Stimulated activated CD4-positive, alpha-beta T cell treated with anti-CD3 and anti-CD28 coated beads, Interleukin-1b, Interleukin-23, amount 100 ng/mL, for 1 hour (primary cell): ENCODE data around the gene BAG5.

ENCODE experiments used
- DNase-seq, 2 donors: peaks; one replicate each; pipeline ENCODE4 v3.0.0-alpha.2; 2020; ENCODE audit warnings: low read depth in 2 of 2

BAG5 gene

GRCh38 chr14:103563844-103564505, 1.5 kb upstream of the BAG5 start:
- DNase-seq = no peak

GRCh38 chr14:103563226-103563620, 766 bp upstream of the BAG5 start:
- no peak for DNase-seq

- no peak for DNase-seq
Measured at GRCh38 chr14:103562179-103562428, 353 bp downstream of the BAG5 start.

GRCh38 chr14:103561381-103562178, 877 bp downstream of the BAG5 start:
- no peak for DNase-seq

GRCh38 chr14:103560691-103561090, 1.8 kb downstream of the BAG5 start:
- no peak for DNase-seq

- no peak for DNase-seq
Measured at GRCh38 chr14:103559766-103560165, 2.7 kb downstream of the BAG5 start.

GRCh38 chr14:103558071-103558882, 4.2 kb downstream of the BAG5 start:
- DNase-seq = no peak

GRCh38 chr14:103556946-103557758, 5.3 kb downstream of the BAG5 start:
- DNase-seq = no peak

- no peak for DNase-seq
Measured at GRCh38 chr14:103555559-103556337, 6.7 kb downstream of the BAG5 start.

- DNase-seq = no peak
Measured at GRCh38 chr14:103552846-103553210, 9.6 kb downstream of the BAG5 start.

- no peak for DNase-seq
Measured at GRCh38 chr14:103552011-103552845, 10.2 kb downstream of the BAG5 start.

- DNase-seq = no peak
Measured at GRCh38 chr14:103551338-103551762, 11.1 kb downstream of the BAG5 start.

- no peak for DNase-seq
Measured at GRCh38 chr14:103550451-103551337, 11.8 kb downstream of the BAG5 start.

- no peak for DNase-seq
Measured at GRCh38 chr14:103549361-103550311, 12.8 kb downstream of the BAG5 start.

GRCh38 chr14:103548463-103549351, 13.8 kb downstream of the BAG5 start:
- no peak for DNase-seq

- DNase-seq = no peak
Measured at GRCh38 chr14:103547941-103548462, 14.5 kb downstream of the BAG5 start.

GRCh38 chr14:103547455-103547940, 15.0 kb downstream of the BAG5 start:
- DNase-seq = no peak
